Skeletal muscle satellite cell (primary cell): ENCODE data around the gene LRRTM3. TPM values are rescaled to one million over a fixed set of nuclear protein-coding genes. Genes with fewer than 3 reads are reported as not detected.
A peak's percentile ranks its signal among the peaks of the same experiment; 100 is the strongest.

Source experiments
- H3K27me3 ChIP-seq: 2 replicates; pipeline ENCODE4 v1.7.0; 2013; ENCODE audit warnings: low read length; ENCODE audit not compliant: control insufficient read depth, insufficient read depth
- H3K36me3 ChIP-seq: 2 replicates; pipeline ENCODE4 v1.7.0; 2013; ENCODE audit warnings: mild to moderate bottlenecking, control low read depth, low read length; ENCODE audit not compliant: insufficient read depth
- H3K4me1 ChIP-seq: 2 replicates; pipeline ENCODE4 v1.7.0; 2013; ENCODE audit warnings: low read length; ENCODE audit not compliant: control insufficient read depth, insufficient read depth
- H3K4me2 ChIP-seq: 2 replicates; pipeline ENCODE4 v1.7.0; 2013; ENCODE audit warnings: mild to moderate bottlenecking, low read length
- H3K4me3 ChIP-seq: 2 replicates; pipeline ENCODE4 v1.7.0; 2013; ENCODE audit warnings: low read length
- H3K9ac ChIP-seq: 2 replicates; pipeline ENCODE4 v1.7.0; 2013; ENCODE audit warnings: mild to moderate bottlenecking, low read depth, low read length, moderate library complexity
- H3K9me3 ChIP-seq: replicated peaks from 2 replicates; pipeline ENCODE4 v1.7.0; 2013; ENCODE audit warnings: mild to moderate bottlenecking, control low read depth, low read length
- total RNA-seq: library from RNA; depleted of rRNA; stranded (reverse); fragments of >200 nt; gene quantifications from 2 replicates; pipeline ENCODE4 v1.2.3, GENCODE V29; 2012; rRNA removed

Gene LRRTM3
- under 0.01 TPM in 1 of 2 replicates, not detected in the other for total RNA-seq

DNA sequence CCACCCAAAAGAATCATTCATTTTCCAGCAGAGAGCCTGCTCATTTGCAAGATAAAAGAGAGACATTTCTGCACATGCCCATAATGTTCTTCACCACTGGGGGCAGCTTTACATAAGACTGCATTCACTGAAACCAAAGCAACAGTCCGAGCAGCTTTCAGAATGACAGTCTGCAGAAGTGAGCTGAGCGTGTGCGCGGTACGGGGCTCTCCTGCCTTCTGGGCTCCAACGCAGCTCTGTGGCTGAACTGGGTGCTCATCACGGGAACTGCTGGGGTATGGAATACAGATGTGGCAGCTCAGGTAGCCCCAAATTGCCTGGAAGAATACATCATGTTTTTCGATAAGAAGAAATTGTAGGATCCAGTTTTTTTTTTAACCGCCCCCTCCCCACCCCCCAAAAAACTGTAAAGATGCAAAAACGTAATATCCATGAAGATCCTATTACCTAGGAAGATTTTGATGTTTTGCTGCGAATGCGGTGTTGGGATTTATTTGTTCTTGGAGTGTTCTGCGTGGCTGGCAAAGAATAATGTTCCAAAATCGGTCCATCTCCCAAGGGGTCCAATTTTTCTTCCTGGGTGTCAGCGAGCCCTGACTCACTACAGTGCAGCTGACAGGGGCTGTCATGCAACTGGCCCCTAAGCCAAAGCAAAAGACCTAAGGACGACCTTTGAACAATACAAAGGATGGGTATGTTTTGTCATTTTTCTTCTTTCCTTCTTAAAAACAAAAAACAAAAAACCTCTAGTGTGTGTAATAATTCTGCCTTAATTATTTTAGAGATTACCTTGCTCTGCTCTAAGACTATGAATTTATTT lies at the start of gene LRRTM3:
LRRTM3 (plus strand) TSS at position 141 of the 820 bp plus-strand sequence.
- peak within 1 kb of the TSS; percentile 10 for H3K9ac ChIP-seq
- peaks cover 31% of the 10 kb centered on the region for H3K27me3 ChIP-seq
- no peaks in the 10 kb centered on the region for H3K9me3 ChIP-seq
- no peaks in the 10 kb centered on the region for H3K36me3 ChIP-seq
- H3K4me2 ChIP-seq, result peak within 1 kb of the TSS; percentile 84
- H3K4me1 ChIP-seq, result peaks cover 15% of the 10 kb centered on the region
- peak within 1 kb of the TSS; percentile 58 for H3K4me3 ChIP-seq

DNA sequence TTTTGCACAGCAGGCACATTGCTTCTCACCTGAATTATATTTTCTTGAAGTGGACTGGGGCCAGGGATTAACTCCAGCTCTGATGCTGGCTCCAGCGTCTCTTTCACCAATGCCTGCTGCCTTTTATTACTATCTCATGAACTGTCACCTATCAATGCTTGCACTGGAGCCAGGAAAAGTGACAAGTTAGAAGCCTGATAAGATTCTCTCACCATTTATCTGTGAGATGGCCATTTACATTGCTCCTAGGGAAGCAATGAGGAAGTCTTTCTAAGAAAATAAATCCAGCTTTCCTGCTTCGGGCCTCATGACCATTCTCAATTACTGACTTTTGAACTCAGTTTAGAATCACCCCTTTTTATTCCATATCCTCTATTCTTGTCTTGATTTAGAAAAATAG lies 48.5 kb upstream of the LRRTM3 start:
- Histone ChIP-seq H3K4me1 (no peaks in the 10 kb centered on the region), H3K9me3 (no peaks in the 10 kb centered on the region), H3K9ac (no peak overlapping the region), H3K36me3 (no peaks in the 10 kb centered on the region), H3K27me3 (no peaks in the 10 kb centered on the region), H3K4me2 (no peak overlapping the region), H3K4me3 (no peak overlapping the region)

DNA sequence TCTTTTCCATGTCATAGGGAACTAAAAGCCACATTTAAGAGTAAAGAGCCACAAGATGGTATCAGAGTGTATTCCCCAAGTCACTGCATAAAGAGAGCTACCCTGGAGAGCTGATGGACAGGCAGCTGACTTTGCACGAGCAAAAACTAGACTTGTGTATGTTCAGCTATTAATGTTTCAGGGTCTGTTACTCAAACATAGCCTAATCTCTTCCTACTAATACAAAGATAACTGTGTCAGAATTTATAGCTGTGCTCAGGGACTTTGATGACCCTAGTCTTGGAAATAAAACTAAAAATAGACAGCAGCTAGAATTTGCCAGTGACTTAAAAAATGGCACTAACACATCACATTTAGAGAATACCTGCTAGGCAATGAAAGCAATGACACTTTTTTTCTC lies 45.5 kb upstream of the LRRTM3 start:
- Histone ChIP-seq H3K9ac (no peak overlapping the region), H3K36me3 (no peaks in the 10 kb centered on the region)

DNA sequence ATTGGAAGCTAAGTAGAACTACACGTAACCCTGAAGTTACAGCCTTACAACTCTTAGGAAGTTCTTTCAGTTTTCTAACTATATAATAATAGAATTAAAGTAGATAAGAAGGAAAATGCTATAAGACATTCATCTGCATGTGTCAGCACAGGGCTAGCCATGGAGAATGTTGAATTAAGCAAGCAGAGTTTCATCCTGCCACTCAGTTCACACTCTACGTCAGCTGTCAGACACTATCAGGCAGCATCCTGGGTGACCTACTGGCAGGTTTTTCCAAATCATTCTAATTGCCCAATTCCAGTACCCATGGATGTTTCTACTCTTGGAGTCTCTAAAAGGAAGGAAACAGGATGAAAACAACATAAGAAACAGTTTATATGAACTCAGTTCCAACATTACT lies 45.0 kb upstream of the LRRTM3 start:
- no peaks in the 10 kb centered on the region for H3K27me3 ChIP-seq
- H3K36me3 ChIP-seq, result no peaks in the 10 kb centered on the region
- H3K4me2 ChIP-seq, result no peak overlapping the region

More for the DNA sequence above, 45.5 kb upstream of the LRRTM3 start:
- Histone ChIP-seq H3K4me3 (no peak overlapping the region), H3K9me3 (no peaks in the 10 kb centered on the region), H3K4me1 (no peaks in the 10 kb centered on the region), H3K27me3 (no peaks in the 10 kb centered on the region), H3K4me2 (no peak overlapping the region)

DNA sequence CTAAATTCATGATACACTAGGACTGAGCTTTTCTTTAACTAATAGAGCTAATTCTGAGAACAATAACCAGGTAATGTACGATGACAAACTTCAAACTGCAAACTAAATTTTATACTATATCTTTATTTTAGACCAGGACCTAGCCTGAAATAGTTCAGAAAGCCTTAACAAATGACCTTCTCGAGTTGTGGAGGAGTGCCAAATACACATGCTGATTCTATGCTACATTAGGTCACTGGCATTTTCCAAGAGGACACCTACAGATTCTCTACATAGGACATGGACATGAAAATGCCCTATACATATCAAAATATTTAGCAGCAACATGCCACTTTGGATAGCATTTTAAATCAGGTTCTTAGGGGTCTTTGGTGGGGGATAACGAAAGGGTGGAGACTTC lies 44.0 kb upstream of the LRRTM3 start:
- no peak overlapping the region for H3K9ac ChIP-seq
- H3K27me3 ChIP-seq, result no peaks in the 10 kb centered on the region

More for the DNA sequence above, 45.0 kb upstream of the LRRTM3 start:
- Histone ChIP-seq H3K9me3 (no peaks in the 10 kb centered on the region), H3K4me3 (no peak overlapping the region), H3K9ac (no peak overlapping the region), H3K4me1 (no peaks in the 10 kb centered on the region)

DNA sequence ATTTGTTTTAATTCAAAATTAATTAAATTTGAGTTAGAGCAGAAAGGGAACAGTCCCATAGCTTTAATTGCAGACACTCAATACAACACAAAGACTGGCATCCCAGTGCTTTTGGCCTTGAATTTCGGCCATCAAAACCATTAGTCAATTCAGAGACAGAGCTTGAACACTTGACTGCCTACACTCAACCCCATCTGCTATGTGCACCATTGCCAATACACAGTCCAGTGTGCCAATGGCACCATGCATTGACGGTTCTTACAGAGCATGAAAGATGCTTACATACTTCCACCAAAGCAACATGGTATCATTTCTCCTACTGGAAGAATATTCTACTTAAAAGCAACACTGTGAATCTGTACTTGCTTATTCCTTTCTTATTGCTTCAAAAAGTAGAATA lies 43.6 kb upstream of the LRRTM3 start:
- H3K9ac ChIP-seq, result no peak overlapping the region
- H3K27me3 ChIP-seq, result no peaks in the 10 kb centered on the region
- no peak overlapping the region for H3K4me3 ChIP-seq
- H3K36me3 ChIP-seq, result no peaks in the 10 kb centered on the region
- H3K4me1 ChIP-seq, result no peaks in the 10 kb centered on the region
- no peaks in the 10 kb centered on the region for H3K9me3 ChIP-seq
- H3K4me2 ChIP-seq, result no peak overlapping the region

More for the DNA sequence above, 44.0 kb upstream of the LRRTM3 start:
- Histone ChIP-seq H3K36me3 (no peaks in the 10 kb centered on the region), H3K4me2 (no peak overlapping the region), H3K4me1 (no peaks in the 10 kb centered on the region), H3K9me3 (no peaks in the 10 kb centered on the region), H3K4me3 (no peak overlapping the region)

DNA sequence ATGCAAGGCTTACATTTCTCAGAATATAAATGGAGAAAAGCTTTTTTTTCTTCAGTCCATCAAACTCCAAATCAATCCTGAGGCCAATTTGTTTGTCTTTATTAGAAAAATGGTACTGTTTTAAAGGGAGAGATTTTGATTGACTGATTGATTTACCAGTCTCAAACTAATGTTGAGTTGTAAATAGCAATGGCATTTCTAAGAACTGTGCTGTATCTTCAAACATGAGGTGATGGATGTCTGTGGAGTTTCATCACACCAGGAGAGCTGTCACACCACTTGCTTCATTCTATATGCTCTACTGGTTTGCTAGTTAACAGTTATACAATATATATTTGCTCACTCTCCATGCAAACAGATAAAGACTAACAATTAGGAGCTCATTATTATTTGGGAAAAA lies 39.0 kb upstream of the LRRTM3 start:
- Histone ChIP-seq H3K4me3 (no peak overlapping the region), H3K36me3 (no peaks in the 10 kb centered on the region), H3K9me3 (no peaks in the 10 kb centered on the region), H3K9ac (no peak overlapping the region), H3K4me1 (no peaks in the 10 kb centered on the region), H3K27me3 (no peaks in the 10 kb centered on the region), H3K4me2 (no peak overlapping the region)

DNA sequence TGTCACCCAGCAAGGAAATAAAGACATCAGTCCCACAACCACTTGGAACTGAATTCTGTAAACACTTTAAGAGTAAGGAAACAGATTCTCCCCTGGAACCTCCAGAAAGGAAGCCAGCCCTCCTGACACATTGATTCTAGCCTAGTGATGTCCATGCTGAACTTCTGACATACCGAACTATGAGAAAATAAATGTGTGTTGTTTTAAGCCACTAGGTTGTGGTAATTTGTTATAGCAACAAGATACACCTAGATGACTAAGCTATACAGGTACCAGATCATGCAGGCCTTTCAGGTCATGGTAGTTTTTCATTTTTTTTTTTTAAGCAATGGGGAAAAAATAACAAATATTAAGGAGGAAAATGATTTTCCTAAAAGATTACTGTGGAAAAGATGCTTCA lies 37.6 kb upstream of the LRRTM3 start:
- Histone ChIP-seq H3K9me3 (no peaks in the 10 kb centered on the region), H3K4me3 (no peak overlapping the region), H3K4me2 (no peak overlapping the region), H3K9ac (no peak overlapping the region), H3K36me3 (no peaks in the 10 kb centered on the region), H3K4me1 (no peaks in the 10 kb centered on the region), H3K27me3 (no peaks in the 10 kb centered on the region)

DNA sequence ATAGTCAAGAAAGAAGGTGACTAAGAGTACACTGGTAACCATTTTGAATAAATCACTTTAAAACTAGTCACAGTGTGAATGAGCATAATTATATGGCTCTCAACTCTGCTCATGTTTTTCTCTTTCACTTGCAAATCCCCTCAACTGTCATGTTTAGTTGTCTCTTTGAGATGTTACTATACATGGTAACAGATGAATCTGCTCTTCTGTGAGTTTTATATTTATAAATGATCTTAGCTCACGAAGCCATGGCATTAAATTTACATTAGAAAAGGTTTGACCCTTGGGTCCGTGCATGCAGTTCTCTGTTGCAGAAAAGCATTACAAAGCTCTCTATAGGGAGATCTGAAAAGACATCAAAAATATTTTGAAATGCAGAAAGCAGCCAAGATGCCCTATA lies 33.0 kb upstream of the LRRTM3 start:
- Histone ChIP-seq H3K4me3 (no peak overlapping the region), H3K27me3 (no peaks in the 10 kb centered on the region), H3K36me3 (no peaks in the 10 kb centered on the region), H3K4me1 (no peaks in the 10 kb centered on the region), H3K9me3 (no peaks in the 10 kb centered on the region), H3K9ac (no peak overlapping the region), H3K4me2 (no peak overlapping the region)

DNA sequence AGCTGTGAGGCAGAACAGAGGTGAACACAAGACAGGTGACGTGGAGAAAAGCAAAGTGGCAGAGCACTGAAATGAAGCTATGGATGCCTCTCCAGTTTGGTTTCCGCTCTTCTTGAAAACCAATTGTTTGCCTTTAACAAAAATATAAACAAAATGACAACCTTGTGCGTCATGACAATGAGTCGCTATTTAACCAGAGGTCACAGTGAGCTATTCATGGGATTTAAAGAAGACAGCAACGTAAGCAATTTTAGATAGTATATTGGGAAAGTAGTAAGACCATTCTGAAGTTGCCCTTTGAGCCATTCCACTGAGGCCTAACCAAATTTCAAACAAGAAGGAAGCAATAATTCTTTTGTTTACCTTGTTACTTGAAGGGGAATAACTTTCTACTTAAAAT lies 15.2 kb upstream of the LRRTM3 start:
- Histone ChIP-seq H3K4me2 (no peak overlapping the region), H3K4me3 (no peak overlapping the region), H3K4me1 (no peaks in the 10 kb centered on the region), H3K36me3 (no peaks in the 10 kb centered on the region), H3K27me3 (no peaks in the 10 kb centered on the region), H3K9ac (no peak overlapping the region), H3K9me3 (no peaks in the 10 kb centered on the region)

DNA sequence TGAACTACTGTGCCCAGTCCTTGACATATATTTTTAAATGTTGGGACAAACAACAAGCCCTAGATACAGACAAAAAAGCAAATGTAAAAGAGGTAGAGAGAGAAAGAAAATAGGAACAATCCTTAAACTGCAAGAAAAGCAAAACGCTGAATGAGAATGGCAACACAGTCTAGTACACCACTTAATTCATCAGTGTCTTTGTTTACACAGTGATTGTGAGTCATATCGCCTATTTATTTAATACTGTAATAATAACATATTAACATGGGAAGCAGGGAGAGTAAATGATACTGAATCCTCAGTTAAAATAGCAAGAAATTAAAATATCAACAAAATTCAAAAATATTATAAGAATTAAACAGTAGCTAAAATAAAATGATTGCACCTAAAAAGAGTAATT lies 9.8 kb upstream of the LRRTM3 start:
- Histone ChIP-seq H3K9me3 (no peaks in the 10 kb centered on the region), H3K4me2 (no peak overlapping the region), H3K4me1 (peaks cover 3% of the 10 kb centered on the region), H3K9ac (no peak overlapping the region), H3K27me3 (no peaks in the 10 kb centered on the region), H3K36me3 (no peaks in the 10 kb centered on the region), H3K4me3 (no peak overlapping the region)

DNA sequence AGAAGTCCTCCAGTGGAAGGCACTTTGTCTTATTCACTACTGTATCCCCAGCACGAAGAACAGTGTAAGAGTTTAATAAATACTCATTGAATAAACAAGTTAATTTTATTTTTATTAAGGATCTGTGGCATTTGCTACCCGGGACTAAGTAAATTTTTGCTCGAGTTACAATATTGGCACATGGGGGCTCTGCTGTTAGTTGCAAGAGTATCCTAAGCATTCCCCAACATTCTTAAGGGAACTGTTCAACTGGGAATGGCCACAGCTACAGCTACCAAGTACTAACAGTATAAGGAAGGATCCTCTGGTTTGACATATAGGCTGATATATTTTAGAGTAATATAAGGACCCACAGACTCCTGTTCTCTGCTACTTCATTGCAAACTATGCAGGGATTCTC lies 8.7 kb upstream of the LRRTM3 start:
- Histone ChIP-seq H3K36me3 (no peaks in the 10 kb centered on the region), H3K4me3 (no peak overlapping the region), H3K9me3 (no peaks in the 10 kb centered on the region), H3K27me3 (no peaks in the 10 kb centered on the region), H3K9ac (no peak overlapping the region), H3K4me1 (peaks cover 3% of the 10 kb centered on the region), H3K4me2 (no peak overlapping the region)
